ENCODE data around the gene CELSR1. TPM values are rescaled to one million over a fixed set of nuclear protein-coding genes. Genes with fewer than 3 reads are reported as not detected.

The CELSR1 gene
- total RNA-seq, 2 donors from 2014 or later, result 24.2 to 38.2 TPM

DNA sequence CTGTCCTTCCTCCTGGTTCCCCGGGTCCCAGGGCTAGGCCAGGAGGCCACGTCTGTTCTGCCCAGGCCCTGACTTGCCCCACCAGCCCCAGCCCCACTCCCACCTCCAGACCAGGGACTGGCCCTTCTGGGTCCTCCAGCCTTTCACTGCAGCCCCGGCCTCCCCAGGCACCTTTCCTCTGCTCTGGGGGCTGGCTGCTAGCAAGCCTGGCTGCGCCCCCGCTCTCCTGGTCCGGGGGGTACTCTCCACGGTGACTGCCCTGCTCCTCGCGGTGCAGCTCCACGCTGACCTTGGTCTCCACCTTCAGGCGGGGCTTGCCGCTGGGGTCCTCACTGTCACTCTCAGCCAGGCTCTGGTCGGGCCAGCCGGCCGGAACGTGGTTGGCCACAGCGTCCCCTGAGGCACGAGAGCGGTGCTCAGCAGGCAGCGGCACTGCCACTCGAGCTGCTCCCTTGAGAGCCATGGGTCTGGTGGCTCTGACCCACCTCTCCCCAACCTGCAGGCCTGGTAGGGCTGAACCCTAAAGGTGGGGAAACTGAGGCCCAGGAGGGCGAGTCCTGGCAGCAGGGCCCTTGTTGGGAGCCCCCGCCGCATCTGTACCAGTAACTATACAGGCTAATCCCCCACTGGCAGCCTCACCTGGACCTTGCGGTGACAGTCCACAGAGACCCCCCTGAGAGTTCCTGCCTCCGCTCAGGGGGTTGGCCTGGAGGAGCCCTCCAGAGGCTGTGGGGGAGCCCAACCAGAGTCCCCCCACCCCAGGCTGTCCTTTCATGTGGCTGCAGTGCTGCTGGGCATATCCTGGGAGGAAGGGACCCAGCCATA, 172.9 kb downstream of the CELSR1 start:
- no peak for DNase-seq (ENCODE audit: low spot score)
- intact Hi-C loops (cut with DNase I), result no loop called here
- no peaks in the 10 kb centered on the region for H3K4me1 ChIP-seq (replicated peaks)
- H3K27ac ChIP-seq, result no peak overlapping the region
- H3K36me3 ChIP-seq, result no peaks in the 10 kb centered on the region
- H3K27me3 ChIP-seq (replicated peaks; ENCODE audit: insufficient read depth), result no peaks in the 10 kb centered on the region
- H3K4me3 ChIP-seq, result no peak overlapping the region
- TF ChIP-seq CTCF (IDR thresholded peaks at IDR 0.05) (no peak), POLR2AphosphoS5 (IDR thresholded peaks at IDR 0.05) (no peak), POLR2A (IDR thresholded peaks at IDR 0.05) (no peak)
- 87% methylated on average over 26 of the region's 26 CpGs for WGBS
- H3K9me3 ChIP-seq, result no peaks in the 10 kb centered on the region

DNA sequence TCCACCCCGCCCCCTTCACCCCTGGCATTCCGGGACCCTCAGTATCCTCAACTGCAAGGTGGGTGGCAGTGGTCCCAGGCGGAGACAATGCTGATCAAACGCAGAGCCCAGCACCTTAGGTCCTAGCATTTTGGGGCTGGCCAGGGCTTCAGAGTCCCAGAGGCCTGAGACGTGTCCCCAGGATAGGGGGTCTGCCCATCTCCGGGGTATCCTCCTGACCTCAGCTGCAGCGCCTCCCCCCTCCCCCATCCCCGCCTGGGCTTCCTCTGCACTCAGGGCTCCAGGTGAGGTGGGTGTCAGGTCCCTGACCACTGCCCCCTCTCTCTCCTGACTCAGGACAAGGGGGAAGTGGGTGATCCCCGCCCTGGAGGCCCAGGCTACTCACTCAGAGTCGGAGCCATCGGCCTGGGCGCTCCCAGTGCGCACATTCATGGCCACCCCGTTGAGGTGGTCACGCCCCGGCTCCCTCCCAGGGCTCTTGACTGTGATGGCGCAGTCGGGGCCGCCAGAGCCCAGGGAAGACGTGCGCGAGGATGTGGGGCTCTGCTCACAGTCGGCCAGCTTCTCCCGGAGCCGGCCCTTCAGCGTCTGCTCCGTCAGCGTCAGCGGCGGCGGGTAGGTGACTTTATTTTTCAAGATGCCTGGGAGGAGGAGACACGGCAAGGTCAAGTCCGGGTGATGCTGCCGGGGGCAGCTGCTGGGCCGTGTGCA, 173.7 kb downstream of the CELSR1 start:
- Histone ChIP-seq H3K4me3 (no peak overlapping the region), H3K36me3 (no peaks in the 10 kb centered on the region), H3K4me1 (replicated peaks) (no peaks in the 10 kb centered on the region), H3K27me3 (replicated peaks; ENCODE audit: insufficient read depth) (no peaks in the 10 kb centered on the region), H3K27ac (no peak overlapping the region), H3K9me3 (no peaks in the 10 kb centered on the region)
- WGBS, result 91% methylated on average over 35 of the region's 35 CpGs
- intact Hi-C loops (cut with DNase I), result no loop called here
- no peak for DNase-seq (ENCODE audit: low spot score)
- no peak for TF ChIP-seq POLR2AphosphoS5 (IDR thresholded peaks at IDR 0.05)
- no peak for TF ChIP-seq CTCF (IDR thresholded peaks at IDR 0.05)
- no peak for TF ChIP-seq POLR2A (IDR thresholded peaks at IDR 0.05)

DNA sequence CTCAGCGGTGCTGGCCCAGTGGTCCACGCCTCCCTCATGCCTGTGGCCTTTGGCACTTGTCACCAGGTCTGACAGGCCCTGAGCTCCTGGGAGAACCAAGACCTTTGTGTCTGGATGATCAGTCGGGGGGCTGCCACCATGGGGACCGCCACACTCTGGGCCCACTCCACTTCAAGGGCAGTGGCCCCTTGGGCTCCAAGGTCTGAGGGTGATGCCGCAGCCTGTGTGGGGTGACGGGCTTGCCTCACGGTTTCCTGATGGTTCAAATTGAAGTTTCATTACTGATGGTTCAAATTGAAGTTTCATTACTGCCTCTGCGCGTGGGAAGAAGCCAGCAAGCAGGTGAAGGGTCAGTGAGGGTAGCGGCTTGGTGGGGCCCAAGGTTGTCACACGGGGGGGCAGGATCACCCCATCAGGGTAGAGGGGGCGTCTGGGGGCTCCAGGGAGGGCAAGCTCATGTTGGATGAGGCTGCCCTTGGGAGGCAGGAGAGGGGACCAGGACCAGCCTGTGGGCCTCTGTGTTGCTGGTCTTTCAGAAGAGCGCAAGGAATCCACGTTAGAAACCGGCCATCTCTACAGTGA, 174.4 kb downstream of the CELSR1 start:
- no peaks in the 10 kb centered on the region for H3K36me3 ChIP-seq
- no peak overlapping the region for H3K27ac ChIP-seq
- no peak for DNase-seq (ENCODE audit: low spot score)
- no peaks in the 10 kb centered on the region for H3K4me1 ChIP-seq (replicated peaks)
- H3K9me3 ChIP-seq, result no peaks in the 10 kb centered on the region
- H3K4me3 ChIP-seq, result no peak overlapping the region
- TF ChIP-seq CTCF (IDR thresholded peaks at IDR 0.05), result no peak
- 90% methylated on average over 15 of the region's 15 CpGs for WGBS
- intact Hi-C loops (cut with DNase I), result no loop called here
- H3K27me3 ChIP-seq (replicated peaks; ENCODE audit: insufficient read depth), result no peaks in the 10 kb centered on the region

- no peak for TF ChIP-seq CTCF (IDR thresholded peaks at IDR 0.05)
- TF ChIP-seq POLR2AphosphoS5 (IDR thresholded peaks at IDR 0.05), result no peak
These were observed 175.1 kb downstream of the CELSR1 start for GRCh38 chr22:46362203-46362933.

More at GRCh38 chr22:46362203-46362933, 175.1 kb downstream of the CELSR1 start:
- WGBS, result 70% methylated on average over 25 of the region's 25 CpGs
- H3K4me1 ChIP-seq (replicated peaks), result no peaks in the 10 kb centered on the region
- no peak overlapping the region for H3K4me3 ChIP-seq
- no peak for DNase-seq (ENCODE audit: low spot score)
- no peaks in the 10 kb centered on the region for H3K36me3 ChIP-seq
- H3K27ac ChIP-seq, result no peak overlapping the region
- no peaks in the 10 kb centered on the region for H3K9me3 ChIP-seq
- intact Hi-C loops (cut with DNase I), result no loop called here
- H3K27me3 ChIP-seq (replicated peaks; ENCODE audit: insufficient read depth), result no peaks in the 10 kb centered on the region
